Measurements from ENCODE around the gene EXOC6B.

Gene EXOC6B

DNA sequence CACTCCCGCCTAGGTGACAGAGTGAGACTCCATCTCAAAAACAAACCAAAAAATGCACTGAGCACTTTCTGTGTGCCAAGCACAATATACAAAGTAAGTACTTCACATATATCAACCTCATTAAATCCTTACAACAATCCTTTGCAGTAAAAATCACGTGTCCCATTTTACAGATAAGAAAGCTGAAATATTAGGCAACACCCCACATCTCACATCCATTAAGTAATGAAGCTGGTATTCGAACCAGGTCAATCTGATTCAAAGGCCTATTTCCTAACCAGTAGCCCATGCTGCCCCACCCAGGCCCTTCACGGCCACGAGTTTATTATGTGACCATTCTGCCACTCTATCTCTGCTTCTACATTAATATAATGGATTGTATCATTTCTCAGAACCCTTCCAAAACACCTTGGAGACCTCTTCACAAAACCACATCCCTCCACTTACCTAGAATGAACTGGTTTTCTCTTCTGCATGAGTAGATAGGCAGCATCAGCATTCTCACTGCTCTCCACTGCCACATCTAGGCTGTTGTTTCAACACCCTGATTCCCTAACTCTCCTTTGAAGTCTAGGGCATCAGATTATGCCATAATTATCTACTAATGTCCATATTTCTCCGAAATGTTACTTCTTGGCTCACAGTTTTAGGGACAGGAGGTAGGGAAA, 3.1 kb upstream of the EXOC6B start:
- no peak for DNase-seq

DNA sequence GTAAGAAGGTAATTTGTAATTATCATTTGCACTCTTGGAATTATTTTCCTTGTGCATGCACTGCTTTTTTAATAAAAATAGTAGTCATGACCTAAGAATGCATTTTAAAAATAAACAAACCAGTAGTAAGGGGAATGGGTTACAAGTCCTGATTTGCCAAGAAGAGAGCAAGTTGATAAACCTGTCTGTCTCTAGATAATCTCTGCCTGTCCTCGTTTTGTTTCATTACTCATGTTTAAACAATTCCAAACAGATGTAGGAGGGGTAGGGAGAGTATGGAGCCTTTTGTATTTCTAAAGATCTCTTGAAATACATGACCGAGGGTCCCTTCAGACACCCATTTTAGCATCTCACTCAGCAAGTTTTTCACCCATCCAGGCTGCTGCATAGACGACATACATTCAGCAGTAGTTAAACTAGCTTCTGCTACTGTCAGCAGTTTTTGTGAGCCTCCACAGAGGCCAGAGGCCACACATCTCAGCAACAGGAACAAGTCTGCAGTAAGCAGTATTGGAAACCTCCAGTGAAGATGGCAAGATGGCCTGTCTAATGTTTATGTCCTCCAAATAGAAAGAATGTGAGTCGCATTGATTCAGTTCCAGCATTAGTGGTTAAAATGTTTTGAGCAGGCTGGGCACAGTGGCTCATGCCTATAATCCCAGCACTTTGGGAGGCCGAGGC, 2.3 kb upstream of the EXOC6B start:
- DNase-seq, result peak; percentile 33

DNA sequence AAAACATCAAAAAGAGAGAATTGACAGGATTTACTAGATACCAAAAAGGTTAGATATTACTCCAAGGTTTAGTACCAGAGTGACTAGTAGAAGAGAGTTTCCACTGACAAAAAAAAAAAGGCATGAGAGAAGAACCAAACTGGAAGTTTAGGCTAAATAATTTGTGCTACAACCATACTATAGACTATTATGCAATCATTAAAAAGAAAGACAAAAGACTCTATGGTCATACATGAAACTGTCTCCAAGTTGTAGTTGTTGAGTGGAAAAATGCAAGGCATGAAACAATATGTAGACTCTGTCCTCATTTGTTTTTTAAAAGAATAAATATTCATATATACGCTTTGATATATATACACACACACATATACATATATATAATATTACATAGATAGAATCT, 1.7 kb upstream of the EXOC6B start:
- DNase-seq, result no peak

DNA sequence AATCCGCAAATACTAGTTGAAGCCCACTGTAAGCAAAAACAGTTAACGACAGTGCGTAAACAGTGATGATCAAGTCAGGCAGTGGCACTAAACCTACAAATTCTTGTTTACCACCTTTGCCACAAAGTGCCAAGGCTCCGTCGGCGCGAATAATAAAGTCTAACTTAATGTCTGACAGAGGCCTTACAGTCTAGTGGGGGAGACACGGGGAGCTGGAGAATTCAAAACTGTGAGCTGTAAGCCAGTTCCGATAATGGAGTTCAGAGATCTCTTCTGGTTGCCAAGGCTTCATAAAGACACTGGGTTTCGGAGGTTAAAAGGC, 284 bp upstream of the EXOC6B start:
- no peak for DNase-seq

DNA sequence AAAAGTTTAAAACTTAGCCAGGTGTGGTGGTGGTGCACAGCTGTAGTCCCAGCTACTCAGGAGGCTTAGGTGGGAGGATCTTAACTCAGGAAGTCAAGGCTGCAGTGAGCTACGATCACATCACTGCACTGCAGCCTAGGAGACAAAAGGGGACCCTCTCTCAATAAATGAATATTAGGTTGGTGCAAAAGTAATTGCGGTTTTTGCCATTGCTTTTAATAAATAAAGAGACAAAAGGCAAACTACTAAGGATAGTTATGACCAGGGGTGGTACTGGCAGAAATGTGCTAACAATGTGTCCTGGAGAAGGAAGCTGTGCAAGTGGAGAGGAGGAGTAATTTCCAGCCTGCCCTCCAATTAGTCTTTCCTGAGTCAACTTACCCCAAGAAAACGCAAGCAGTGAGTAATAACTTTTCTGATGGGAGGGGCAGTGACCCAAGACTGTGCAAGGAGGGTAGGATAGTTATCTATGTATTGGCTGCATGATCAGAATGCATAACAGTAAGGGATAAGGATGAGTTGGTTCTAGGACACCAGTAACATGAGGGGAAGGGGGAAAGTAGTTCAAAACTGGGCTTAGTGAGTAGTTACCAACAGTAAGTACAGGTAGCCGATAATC, 1.5 kb downstream of the EXOC6B start:
- peak; percentile 13 for DNase-seq

DNA sequence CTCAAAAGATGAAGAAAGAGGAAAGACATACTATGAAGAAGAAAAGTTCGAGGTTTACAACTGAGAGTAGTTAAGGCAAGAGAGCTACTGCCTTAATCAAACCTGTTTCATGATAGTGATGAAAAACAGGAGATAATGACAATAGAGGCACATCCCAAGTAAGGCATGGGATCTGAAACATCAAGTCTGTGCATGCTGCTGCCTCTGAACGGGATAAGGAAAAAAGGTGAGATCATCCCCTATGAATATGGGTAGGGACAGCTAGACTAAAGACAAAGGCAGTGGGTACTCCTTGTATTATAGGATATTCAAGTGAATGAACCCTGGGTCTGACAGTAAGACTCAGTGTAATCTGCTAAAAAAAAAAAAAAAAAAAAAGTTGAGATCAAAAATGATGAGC, 3.0 kb downstream of the EXOC6B start:
- no peak for DNase-seq

DNA sequence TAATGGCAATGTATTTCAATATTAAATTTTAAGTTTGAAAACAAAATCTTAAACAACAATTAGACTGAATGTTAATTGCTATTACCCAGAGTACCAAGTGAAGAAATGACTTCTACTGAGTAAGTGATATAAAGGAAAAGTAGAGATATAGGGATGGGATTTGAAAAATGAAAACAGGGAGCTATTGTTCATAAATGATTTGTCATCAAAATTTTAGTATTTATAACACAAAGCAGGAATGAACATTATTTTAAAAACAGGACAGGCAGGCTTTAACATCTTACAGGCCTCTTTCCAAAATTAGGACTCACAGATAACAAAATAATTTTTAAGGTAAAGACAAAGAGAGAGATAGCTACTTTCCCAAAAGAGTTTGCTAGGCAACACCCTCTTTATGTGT, 3.9 kb downstream of the EXOC6B start:
- no peak for DNase-seq

DNA sequence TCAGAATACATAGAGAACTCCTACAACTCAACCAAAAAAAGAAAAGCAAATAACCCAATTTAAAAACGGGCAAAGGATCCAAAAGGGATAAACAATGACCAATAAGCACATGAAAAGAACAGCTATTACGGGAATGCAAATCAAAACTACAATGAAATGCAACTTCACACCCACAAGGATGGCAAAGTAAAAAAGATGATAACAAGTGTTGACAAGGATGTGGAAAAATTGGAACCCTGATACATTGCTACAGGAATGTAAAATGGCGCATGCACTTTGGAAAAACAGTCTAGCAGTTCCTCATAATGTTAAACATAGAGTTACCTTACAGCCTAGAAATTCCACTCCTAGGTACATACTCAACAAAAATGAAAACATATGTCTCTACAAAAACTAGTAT, 4.7 kb downstream of the EXOC6B start:
- no peak for DNase-seq

DNA sequence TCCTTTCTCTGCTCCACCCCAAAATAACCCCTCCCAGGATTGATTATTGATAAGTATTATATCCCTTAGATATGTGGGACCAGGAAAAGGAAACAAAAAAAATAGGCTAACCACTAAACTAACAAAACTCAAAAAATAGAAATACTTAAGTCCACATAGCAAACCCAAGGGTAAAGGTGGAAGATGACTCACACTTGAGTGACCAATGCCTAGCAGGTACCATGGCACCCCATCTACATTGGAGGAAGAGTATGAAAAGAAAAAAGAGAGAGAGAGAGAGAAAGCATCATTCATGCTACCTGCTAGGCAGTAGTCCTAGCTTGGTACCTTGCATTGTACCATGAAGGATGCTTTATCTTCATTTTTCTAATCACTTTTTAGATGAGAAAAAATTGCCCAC, 6.3 kb downstream of the EXOC6B start:
- DNase-seq, result no peak

DNA sequence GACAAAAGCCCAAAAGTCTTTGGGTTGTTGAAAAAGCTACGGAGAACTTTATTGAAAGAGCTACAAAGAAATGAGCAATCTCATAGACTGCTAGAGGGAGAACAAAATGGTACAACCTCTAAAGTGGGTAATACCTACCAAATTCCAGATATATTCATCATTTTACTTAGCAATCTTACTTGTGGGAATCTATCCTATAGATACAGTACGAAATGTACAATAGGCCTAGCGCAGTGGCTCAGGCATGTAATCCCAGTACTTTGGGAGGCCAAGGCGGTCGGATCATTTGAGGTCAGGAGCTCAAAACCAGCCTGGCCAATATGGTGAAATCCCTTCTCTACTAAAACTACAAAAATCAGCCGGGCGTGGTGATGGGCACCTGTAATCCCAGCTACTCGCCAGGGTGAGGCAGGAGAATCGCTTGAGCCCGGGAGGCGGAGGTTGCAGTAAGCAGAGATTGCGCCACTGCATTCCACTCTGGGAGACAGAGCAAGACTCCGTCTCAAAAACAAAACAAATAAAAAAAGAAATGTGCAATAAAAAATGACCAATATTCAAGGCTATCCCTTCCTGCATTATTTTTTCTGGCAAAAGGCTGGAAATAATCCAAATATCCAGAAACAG, 10.1 kb downstream of the EXOC6B start:
- no peak for DNase-seq

DNA sequence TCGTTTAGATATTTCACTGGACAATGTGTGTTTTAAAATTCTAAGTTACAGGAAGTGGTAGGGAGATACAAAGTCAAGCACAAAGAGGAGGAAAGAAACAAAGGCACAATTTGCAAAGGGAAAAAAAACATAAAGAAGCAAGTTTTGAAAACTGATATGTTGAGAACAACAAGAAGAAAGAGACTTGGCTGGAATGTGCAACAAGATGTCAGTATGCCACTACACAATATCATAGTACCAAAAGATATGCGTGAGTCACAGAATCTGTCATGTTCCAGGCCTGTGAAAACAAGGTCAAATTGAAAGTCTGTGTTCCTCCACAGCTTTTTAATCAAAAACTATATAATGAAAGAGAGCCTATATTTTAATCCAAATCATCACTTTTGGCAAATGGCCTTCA, 12.0 kb downstream of the EXOC6B start:
- no peak for DNase-seq

DNA sequence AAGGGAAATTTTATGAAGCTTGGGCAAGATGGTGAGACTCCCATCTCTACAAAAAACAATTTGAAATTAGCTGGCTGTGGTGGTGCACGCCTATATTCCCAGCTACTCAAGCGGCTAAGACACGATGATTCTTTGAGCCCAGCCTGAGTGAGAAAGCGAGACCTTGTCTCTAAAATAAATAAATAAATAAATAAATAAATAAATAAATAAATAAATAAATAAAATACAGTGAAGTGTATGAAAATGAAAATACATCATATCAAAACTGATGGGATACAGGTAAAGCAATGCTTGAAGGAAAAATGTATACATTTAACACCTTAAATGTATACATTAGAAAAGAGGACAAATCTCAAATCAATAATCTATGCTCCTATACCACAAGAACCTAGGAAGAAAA, 15.7 kb downstream of the EXOC6B start:
- DNase-seq, result no peak

DNA sequence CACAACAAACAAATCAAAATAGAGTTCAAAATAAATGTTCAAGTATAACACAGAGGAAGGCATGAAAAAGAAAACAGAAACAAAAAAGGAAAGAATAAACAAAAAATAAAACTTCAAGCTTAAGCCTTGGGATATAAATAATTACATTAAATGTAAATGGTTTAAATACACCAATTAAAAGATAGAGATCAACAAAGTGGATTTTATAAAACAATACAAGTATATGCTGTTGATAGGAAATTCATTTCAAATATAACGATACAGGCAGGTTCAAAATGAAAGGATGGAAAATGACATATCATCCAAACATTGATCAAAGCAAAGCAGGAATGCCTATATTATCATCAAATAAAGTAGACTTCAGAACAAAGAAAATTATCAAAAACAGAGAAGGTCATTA, 16.7 kb downstream of the EXOC6B start:
- DNase-seq, result no peak

DNA sequence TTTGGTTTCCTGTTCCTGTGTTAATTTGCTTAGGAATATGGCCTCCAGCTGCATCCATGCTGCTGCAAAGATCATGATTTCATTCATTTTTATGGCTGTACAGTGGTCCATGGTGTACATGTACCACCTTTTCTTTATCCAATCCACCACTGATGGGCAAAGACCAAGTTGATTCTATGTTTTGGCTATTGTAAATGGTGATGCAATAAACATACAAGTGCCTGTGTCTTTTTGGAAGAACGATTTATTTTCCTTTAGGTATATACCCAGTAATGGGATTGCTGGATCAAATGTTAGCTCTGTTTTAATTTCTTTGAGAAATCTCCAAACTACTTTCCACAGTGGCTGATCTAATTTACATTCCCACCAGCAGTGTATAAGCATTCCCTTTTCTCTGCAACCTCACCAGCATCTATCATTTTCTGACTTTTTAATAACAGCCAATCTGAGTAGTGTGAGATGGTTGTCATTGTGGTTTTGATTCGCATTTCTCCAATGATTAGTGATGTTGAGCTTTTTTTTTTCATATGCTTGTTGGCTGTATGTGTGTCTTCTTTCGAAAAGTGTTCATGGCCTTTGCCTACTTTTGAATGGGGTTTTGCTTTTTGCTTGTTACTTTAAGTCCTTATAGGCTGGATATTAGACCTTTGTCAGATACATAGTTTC, 19.4 kb downstream of the EXOC6B start:
- DNase-seq, result no peak

DNA sequence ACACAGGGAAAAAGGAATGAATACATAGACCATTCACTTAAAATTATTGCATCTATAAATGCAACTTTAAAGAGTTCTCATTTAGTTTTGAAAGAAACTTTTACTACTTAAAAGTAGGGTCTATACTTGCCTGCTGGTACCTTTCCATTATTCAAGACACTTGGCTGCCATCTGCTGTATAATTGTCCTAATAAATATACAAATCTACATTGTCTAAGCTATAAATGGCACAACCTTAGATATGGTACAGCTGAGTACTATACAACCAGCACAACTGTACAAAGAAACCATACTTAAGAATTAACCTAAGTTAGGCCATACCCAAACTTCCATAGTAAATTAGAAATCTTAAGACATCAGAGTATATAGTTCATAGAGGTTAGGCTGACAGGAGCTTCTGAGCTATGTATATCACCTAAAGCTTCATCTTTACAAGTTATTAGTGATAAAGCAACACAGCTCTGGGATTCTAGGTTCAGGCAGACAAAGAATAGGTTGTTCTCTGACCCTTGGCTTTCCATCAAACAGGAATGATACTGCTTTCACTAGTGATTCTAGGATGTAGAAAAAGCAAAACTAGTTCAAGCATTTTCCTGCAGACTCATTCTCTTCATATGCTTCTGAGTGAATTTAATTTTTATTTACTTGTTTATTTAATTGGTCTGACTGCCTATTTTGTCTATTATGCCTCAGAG, 22.1 kb downstream of the EXOC6B start:
- no peak for DNase-seq

DNA sequence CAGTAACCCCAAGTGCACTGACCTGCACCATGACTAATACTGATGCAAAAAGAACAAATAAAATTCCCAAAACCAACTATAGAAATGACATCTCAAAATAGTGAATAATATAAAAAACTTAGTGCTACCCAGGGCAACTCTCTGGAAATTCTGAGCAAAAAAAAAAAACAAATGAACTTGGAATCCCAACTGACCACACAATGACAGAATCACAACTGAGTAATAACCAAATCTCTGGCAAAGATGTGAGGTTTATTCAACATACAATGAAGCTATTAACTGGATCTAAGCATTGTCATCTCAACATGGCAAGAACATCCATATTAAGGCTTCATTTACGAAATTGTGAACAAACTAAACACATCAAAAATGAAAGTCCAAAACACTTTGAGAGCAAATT, 22.7 kb downstream of the EXOC6B start:
- no peak for DNase-seq

DNA sequence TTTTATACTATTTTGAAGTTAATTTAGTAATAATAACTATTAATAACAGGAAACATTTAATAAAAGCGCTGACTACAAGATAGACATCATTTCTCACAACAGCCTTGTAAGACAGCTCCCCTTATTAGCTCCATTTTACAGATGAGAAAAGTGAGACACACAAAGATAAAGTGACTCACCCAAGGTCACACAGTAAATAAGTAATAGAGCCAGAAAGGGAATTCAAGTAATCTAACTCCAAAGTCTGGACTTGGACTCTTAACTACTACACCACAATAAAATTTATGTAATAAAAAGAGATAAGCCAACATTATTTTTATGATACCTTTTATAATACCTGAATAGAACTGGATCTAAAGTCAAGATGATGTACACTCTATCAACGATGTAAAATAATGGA, 25.3 kb downstream of the EXOC6B start:
- no peak for DNase-seq

DNA sequence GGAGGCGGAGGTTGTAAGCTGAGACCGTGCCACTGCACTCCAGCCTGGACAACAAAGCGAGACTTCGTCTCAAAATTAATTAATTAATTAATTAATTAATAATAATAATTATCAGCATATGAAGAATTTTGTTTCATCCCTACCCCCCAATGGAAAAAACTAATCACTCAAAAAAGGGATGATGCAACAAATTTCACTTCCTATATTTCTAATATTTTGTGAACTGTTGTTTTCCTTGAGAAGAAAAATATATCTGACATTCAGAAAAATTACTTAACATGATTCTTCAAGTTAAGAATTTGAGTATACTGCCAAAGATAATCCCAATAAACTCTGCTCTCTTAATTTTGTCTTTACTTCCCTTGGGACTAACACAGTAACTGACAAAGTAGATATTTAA, 28.1 kb downstream of the EXOC6B start:
- DNase-seq, result no peak

DNA sequence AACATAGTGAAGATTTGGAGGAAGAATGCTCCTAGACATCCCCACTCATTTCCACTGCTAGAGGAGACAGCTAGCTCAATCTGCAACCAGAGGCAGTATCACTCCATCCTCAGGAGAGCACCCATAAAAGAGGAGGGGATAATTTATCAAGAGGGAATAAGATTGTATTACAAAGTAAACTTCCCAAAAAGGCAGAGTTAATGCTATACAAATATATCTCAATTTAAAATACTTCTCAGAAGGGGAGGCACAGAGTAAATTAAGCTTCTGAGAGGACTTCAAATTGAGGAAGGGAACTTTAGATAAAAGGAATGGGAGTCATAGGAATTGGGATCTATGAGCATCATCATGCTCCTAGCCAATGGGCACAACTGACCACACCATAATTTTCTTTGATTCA, 29.1 kb downstream of the EXOC6B start:
- no peak for DNase-seq

DNA sequence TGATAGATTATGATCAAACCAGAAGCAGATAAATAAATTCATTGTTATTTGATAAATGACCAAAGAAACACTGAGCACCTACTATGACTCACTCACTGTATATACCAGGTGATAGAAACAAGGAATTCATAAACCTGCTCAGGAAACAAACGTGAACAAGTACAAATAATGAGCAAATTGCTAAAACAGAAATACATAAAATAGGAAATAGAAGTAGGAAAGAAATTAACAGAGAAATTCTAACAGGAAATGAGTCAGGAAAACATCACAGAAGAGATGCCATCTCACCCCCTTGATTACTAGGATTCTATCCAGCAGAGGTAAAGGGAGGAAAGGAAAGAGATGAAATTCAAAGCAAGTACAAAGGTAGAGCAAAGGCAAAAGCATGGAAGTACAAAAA, 31.3 kb downstream of the EXOC6B start:
- no peak for DNase-seq

DNA sequence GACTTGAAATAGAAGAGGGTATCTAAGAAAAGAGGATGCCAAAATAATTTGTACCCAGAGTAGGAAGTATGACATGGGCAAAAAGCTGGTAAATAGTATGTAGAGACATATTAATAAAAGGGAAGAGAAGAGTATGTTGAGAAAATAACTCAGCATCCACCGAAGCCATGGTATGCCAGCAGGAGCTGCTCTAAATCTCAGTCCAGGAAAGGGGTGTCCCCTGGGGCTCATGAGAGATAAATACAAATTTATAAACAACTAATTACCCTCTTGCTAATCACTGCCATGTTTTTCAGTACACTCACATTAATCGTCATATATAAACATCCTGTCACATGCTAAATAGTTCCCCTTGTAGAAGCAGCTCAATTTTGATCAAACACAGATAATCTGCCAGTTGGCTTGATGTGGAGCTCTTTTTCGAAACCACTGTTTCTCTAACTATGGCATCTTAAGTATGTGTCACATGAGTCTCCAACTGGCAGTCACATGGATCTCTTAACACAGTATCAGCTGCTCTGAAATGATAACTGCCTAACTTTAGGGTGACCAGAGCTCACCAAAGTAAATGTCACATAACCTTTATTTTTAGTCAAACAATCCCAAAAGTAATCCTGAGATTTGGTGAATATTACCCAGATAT, 31.9 kb downstream of the EXOC6B start:
- no peak for DNase-seq

DNA sequence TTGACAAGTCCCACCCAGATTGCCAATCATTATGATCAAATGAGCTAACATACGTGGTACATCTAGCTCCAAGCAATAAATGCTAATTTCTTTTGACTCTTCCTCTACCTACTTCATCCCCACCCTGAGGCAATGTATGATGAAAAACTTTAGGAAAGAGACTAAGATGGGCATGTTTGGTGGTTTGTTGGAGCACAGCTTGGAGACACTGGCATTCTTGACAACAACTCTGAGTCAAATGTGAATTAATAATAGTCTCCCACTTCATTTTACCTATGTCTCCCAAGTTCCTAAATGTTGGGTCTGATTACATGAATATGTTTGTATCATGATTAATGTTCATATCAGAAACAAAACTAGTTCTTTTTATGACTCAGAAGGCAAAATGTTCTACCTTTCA, 36.6 kb downstream of the EXOC6B start:
- DNase-seq, result no peak

DNA sequence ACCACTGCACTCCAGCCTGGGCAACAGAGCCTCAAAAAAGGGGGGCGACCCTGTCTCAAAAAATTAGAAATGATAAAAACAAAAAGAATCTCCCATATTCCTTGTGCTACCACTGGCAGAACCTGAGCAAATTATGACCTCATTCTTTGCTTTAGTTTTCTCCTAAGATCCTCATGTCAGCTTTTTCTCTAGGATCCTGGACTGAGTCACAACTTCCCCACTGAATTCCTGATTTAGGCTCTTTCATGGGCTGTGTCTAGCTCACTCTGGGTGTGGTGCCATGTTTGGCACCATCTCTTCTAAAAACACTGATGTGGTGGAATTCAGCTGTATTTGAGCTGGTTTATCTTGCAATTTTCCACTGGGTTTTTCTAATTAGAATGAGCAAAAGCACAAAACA, 37.1 kb downstream of the EXOC6B start:
- DNase-seq, result no peak

Measured in eye (tissue), 1 donor.